ENCODE data around the gene KLHL28. TPM values are rescaled to one million over a fixed set of nuclear protein-coding genes. Genes with fewer than 3 reads are reported as not detected.
"Not testable (repeated sequence)": the region's sequence is repeated elsewhere in the genome, so short reads cannot be mapped to it uniquely, and the experiment has no call there.

The KLHL28 gene
- total RNA-seq, 2 donors from 2014 or later = 18.6 to 20.3 TPM

GRCh38 chr14:44893535-44893934 lies 68.2 kb downstream of the KLHL28 start:
- 100% methylated on average over 1 of the region's 2 CpGs; no CpG with 5 or more reads in 1 of the 2 experiments for WGBS, 2 experiments (ENCODE audit: insufficient coverage in 1 of 2, insufficient read length in 1 of 2)
- Histone ChIP-seq H3K9me3 (ENCODE audit: control insufficient read depth, low read length) (peaks cover 7% of the 10 kb centered on the region), H3K9ac (ENCODE audit: extremely low read depth, low read length, poor library complexity, severe bottlenecking) (no peak overlapping the region), H3K4me3 (ENCODE audit: low read length) (no peak overlapping the region), H3K4me1 (ENCODE audit: control insufficient read depth, insufficient read depth, low read length) (peaks cover 3% of the 10 kb centered on the region), H3K27me3 (ENCODE audit: control insufficient read depth, insufficient read depth, low read length, poor library complexity, severe bottlenecking) (no peaks in the 10 kb centered on the region), H3K36me3 (ENCODE audit: control insufficient read depth, insufficient read depth, low read length) (no peaks in the 10 kb centered on the region), H3K27ac (ENCODE audit: low read depth, low read length) (no peak overlapping the region)
- TF ChIP-seq CTCF (conservative IDR thresholded peaks at IDR 0.05) = no peak
- Mint-ChIP-seq H3K27ac (no peak overlapping the region), H3K4me1 (peaks cover 7% of the 10 kb centered on the region), H3K4me3 (no peak overlapping the region), H3K9me3 (peaks cover 10% of the 10 kb centered on the region), H3K36me3 (ENCODE audit: low read depth) (no peaks in the 10 kb centered on the region), H3K27me3 (ENCODE audit: insufficient read depth) (no peaks in the 10 kb centered on the region)
- DNase-seq = no peak

GRCh38 chr14:44891726-44892372 lies 69.9 kb downstream of the KLHL28 start:
- H3K27ac Mint-ChIP-seq; H3K9me3 ChIP-seq (ENCODE audit: control insufficient read depth, low read length): not testable (repeated sequence)
- WGBS, 2 experiments (ENCODE audit: insufficient coverage in 1 of 2, insufficient read length in 1 of 2) = 70 to 84% methylated on average over 2 of the region's 3 CpGs

GRCh38 chr14:44889595-44890471 lies 71.9 kb downstream of the KLHL28 start:
- Mint-ChIP-seq H3K27me3 (ENCODE audit: insufficient read depth) (no peaks in the 10 kb centered on the region), H3K4me3 (no peak overlapping the region), H3K27ac (no peak overlapping the region), H3K4me1 (no peaks in the 10 kb centered on the region), H3K36me3 (ENCODE audit: low read depth) (no peaks in the 10 kb centered on the region), H3K9me3 (no peaks in the 10 kb centered on the region)
- no peak for DNase-seq
- H3K9me3 ChIP-seq (ENCODE audit: control insufficient read depth, low read length) = no peaks in the 10 kb centered on the region
- 87 to 91% methylated on average over 4 of the region's 4 CpGs for WGBS, 2 experiments (ENCODE audit: insufficient coverage in 1 of 2, insufficient read length in 1 of 2)
- H3K36me3 ChIP-seq (ENCODE audit: control insufficient read depth, insufficient read depth, low read length) = no peaks in the 10 kb centered on the region
- H3K27ac ChIP-seq (ENCODE audit: low read depth, low read length) = no peak overlapping the region
- no peaks in the 10 kb centered on the region for H3K27me3 ChIP-seq (ENCODE audit: control insufficient read depth, insufficient read depth, low read length, poor library complexity, severe bottlenecking)
- TF ChIP-seq CTCF (conservative IDR thresholded peaks at IDR 0.05) = no peak
- H3K4me3 ChIP-seq (ENCODE audit: low read length) = no peak overlapping the region
- no peak overlapping the region for H3K9ac ChIP-seq (ENCODE audit: extremely low read depth, low read length, poor library complexity, severe bottlenecking)
- H3K4me1 ChIP-seq (ENCODE audit: control insufficient read depth, insufficient read depth, low read length) = no peaks in the 10 kb centered on the region

More at GRCh38 chr14:44891726-44892372, 69.9 kb downstream of the KLHL28 start:
- H3K27ac ChIP-seq (ENCODE audit: low read depth, low read length); H3K9me3 Mint-ChIP-seq; H3K27me3 Mint-ChIP-seq (ENCODE audit: insufficient read depth); H3K4me3 Mint-ChIP-seq; H3K27me3 ChIP-seq (ENCODE audit: control insufficient read depth, insufficient read depth, low read length, poor library complexity, severe bottlenecking); H3K9ac ChIP-seq (ENCODE audit: extremely low read depth, low read length, poor library complexity, severe bottlenecking); H3K36me3 Mint-ChIP-seq (ENCODE audit: low read depth); H3K4me1 ChIP-seq (ENCODE audit: control insufficient read depth, insufficient read depth, low read length); DNase-seq; H3K4me3 ChIP-seq (ENCODE audit: low read length); H3K4me1 Mint-ChIP-seq; H3K36me3 ChIP-seq (ENCODE audit: control insufficient read depth, insufficient read depth, low read length): not testable (repeated sequence)
